HFFc6 (cell line): ENCODE results near the gene KCNJ14. TPM values are rescaled to one million over a fixed set of nuclear protein-coding genes. Genes with fewer than 3 reads are reported as not detected.
"Not testable (repeated sequence)": the region's sequence is repeated elsewhere in the genome, so short reads cannot be mapped to it uniquely, and the experiment has no call there.

Source experiments
- DNase-seq: peaks from one replicate; pipeline ENCODE4 v3.0.0-alpha.2; 2018
- H3K27ac Mint-ChIP-seq: 2 replicates; pipeline ENCODE4 v1.8.0; 2020; ENCODE audit warnings: mild to moderate bottlenecking, mixed read lengths
- H3K27me3 Mint-ChIP-seq: 2 replicates; pipeline ENCODE4 v1.8.0; 2021; ENCODE audit warnings: mild to moderate bottlenecking, moderate library complexity, mixed read lengths; ENCODE audit not compliant: insufficient read depth
- H3K36me3 Mint-ChIP-seq: 2 replicates; pipeline ENCODE4 v1.8.0; 2021; ENCODE audit warnings: low read depth, mixed read lengths
- H3K4me1 Mint-ChIP-seq: 2 replicates; pipeline ENCODE4 v1.8.0; 2020; ENCODE audit warnings: low read depth, mixed read lengths
- H3K4me3 Mint-ChIP-seq: 2 replicates; pipeline ENCODE4 v1.8.0; 2020; ENCODE audit warnings: mild to moderate bottlenecking, moderate library complexity, mixed read lengths
- H3K9me3 Mint-ChIP-seq: 2 replicates; pipeline ENCODE4 v1.8.0; 2020; ENCODE audit warnings: mild to moderate bottlenecking, mixed read lengths
- total RNA-seq, 6 experiments: library from RNA; stranded (reverse); fragmentation: NEBNext Ultra II Directional; extraction: Animal tissue kit (Norgen Biotek cat#: 25700); gene quantifications; 2 replicates in 1 of 6; 3 replicates in 5 of 6; pipeline ENCODE4 v1.2.3, GENCODE V29; 2021
- TF ChIP-seq, protein P1 (sequence below): fragments of 200-600 bp; sonication (generic); IDR thresholded peaks from 2 replicates; pipeline ENCODE4 v1.5.0; 2021; ENCODE audit warnings: antibody characterized with exemption, mild to moderate bottlenecking

Gene KCNJ14
- total RNA-seq, 6 experiments from 2014 or later: 0.33 to 0.90 (median 0.51) TPM

DNA sequence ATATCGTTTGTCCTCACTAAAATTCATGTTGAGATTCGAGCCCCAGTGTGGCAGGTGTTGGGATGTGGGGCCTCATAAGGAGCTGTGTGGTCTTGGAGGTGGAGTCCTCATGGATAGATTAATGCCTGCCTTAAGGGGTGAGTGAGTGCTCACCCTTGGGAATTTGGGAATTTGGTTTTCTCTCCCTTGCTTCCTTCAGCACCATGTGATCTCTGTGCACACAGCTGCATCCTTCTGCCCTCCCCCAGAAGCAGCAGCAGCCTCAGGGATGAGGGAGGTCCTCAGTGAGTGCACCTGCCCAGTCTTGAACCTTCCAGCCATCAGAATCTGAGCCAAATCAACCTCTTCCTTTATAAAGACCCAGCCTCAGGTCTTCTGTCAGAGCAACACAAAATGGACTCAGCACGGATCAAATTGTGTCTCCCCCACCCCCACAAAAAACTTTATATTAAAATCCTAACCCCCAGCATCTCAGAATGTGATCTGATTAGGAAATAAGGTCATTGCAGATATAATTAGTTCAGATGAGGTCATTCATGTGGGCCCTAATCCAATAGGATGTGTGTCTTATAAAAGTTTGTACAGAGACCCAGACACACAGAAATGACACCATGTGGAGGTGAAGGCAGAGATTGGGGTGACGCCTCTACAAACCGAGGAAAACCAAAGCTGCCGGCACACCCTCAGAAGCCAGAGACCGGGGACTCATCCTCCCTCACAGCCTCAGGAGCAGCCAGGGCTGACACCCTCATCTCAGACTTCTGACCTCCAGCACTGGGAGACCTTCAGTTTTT, 26.7 kb downstream of the KCNJ14 start:
- H3K27me3 Mint-ChIP-seq: peaks cover 15% of the 10 kb centered on the region
- H3K36me3 Mint-ChIP-seq: peaks cover 14% of the 10 kb centered on the region
- peak overlapping the region; percentile 36 for H3K4me3 Mint-ChIP-seq
- TF ChIP-seq, protein P1, sequence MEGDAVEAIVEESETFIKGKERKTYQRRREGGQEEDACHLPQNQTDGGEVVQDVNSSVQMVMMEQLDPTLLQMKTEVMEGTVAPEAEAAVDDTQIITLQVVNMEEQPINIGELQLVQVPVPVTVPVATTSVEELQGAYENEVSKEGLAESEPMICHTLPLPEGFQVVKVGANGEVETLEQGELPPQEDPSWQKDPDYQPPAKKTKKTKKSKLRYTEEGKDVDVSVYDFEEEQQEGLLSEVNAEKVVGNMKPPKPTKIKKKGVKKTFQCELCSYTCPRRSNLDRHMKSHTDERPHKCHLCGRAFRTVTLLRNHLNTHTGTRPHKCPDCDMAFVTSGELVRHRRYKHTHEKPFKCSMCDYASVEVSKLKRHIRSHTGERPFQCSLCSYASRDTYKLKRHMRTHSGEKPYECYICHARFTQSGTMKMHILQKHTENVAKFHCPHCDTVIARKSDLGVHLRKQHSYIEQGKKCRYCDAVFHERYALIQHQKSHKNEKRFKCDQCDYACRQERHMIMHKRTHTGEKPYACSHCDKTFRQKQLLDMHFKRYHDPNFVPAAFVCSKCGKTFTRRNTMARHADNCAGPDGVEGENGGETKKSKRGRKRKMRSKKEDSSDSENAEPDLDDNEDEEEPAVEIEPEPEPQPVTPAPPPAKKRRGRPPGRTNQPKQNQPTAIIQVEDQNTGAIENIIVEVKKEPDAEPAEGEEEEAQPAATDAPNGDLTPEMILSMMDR: no peak
- H3K9me3 Mint-ChIP-seq: no peaks in the 10 kb centered on the region
- peaks cover 49% of the 10 kb centered on the region for H3K4me1 Mint-ChIP-seq
- peak; percentile 60 for DNase-seq
- peak overlapping the region; percentile 74 for H3K27ac Mint-ChIP-seq

DNA sequence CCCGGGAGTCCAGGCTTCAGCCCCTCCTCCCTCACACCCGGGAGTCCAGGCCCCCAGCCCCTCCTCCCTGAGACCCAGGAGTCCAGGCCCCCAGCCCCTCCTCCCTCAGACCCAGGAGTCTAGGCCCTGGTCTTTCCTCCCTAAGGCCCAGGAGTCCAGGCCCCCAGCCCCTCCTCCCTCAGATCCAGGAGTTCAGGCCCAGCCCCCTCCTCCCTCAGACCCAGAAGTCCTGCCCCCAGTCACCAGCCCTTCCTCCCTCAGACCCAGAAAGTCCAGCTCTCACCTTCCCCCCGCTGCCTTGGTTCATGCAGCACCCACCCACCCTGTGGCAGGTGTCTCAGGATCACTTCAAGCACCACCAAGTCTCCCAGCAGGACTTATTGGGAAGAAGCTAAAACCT, 27.9 kb downstream of the KCNJ14 start:
- peak overlapping the region; percentile 46; the same call in 1 of the 2 replicates for H3K27ac Mint-ChIP-seq
- peaks cover 14% of the 10 kb centered on the region for H3K36me3 Mint-ChIP-seq
- DNase-seq: no peak
- no peaks in the 10 kb centered on the region for H3K9me3 Mint-ChIP-seq
- peaks cover 15% of the 10 kb centered on the region for H3K27me3 Mint-ChIP-seq
- H3K4me3 Mint-ChIP-seq: no peak overlapping the region
- TF ChIP-seq, protein P1: no peak
- H3K4me1 Mint-ChIP-seq: peaks cover 61% of the 10 kb centered on the region

DNA sequence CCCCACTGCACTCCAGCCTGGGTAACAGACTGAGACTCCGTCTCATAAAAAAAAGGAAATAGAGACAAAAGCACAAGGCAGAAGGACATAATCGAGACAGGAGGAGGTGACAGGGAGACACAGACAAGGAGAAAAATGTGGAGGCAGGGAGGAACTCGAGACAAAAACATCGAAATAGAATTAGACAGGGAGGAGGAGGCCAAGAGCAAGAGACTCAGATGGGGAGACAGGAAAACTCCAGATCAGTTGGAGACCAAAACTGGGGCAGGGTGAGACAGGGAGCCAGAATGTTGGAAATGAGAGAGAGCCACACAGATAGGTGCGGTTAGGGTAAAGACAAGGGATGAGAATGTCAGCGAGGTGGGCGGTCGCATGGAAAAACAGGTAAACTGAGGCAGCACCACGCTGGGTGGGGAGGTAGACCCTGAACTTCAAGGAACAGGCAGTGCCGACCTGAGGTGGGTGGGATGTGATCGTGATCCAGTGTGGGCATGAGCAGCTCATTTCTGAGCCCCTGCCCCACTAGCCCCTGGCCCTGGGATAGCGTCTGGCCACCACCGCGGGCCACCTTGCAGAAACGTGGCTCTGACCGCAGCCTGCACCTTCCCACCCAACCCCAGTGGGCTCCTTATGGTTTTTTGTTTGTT, 29.0 kb downstream of the KCNJ14 start:
- no peak overlapping the region; the same call in 1 of the 2 replicates for H3K4me3 Mint-ChIP-seq
- TF ChIP-seq, protein P1: no peak
- H3K27ac Mint-ChIP-seq: no peak overlapping the region
- DNase-seq: no peak
- H3K36me3 Mint-ChIP-seq: peaks cover 11% of the 10 kb centered on the region
- H3K9me3 Mint-ChIP-seq: no peaks in the 10 kb centered on the region
- H3K27me3 Mint-ChIP-seq: peaks cover 15% of the 10 kb centered on the region
- peaks cover 65% of the 10 kb centered on the region for H3K4me1 Mint-ChIP-seq

DNA sequence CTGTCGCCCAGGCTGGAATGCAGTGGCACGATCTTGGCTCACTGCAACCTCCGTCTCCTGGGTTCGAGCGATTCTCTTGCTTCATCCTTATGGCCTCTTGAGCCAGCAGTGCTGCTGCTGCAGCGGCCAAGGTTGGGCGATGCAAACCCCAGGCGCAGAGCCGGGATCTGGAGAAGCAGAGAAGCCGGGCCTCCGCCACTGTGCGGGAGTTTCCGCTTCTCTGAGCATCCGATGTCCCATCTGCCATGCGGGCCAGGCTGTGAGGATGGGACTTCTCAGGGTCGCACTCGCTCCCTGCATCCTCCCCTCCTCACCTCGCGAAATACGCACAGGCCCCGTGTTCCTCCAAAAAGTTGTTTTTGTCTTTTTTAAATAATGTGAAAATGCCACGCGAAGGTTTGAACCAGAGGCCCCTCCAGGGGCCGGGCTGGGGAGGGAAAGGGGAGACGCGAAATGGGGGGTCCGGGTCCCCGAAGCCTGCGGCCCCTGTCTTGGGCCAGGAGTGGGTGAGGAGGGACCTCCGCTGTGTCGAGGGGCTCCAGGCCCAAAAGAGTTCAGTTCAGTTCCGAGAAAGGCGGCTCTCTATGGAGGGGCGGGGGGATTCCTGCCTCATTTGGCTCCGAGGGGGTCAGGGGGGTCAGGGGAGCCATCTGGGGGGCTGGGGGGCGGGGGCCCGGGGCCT, 29.7 kb downstream of the KCNJ14 start:
- H3K27me3 Mint-ChIP-seq: peaks cover 11% of the 10 kb centered on the region
- no peaks in the 10 kb centered on the region for H3K9me3 Mint-ChIP-seq

DNA sequence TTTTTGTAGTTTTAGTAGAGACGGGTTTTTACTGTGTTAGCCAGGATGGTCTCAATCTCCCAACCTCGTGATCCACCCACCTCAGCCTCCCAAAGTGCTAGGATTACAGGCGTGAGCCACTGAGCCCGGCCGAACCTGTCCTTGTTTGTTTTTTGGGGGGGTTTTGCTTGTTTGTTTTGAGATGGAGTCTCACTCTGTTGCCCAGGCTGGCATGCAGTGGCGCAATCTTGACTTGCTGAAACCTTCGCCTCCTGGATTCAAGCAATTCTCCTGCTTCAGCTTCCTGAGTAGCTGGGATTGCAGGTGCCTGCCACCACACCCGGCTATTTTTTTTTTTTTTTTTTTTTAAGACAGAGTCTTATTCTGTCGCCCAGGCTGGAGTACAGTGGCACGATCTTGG, 31.3 kb downstream of the KCNJ14 start:
- peaks cover 41% of the 10 kb centered on the region for H3K4me1 Mint-ChIP-seq
- not testable (repeated sequence) for H3K27me3 Mint-ChIP-seq, H3K27ac Mint-ChIP-seq, H3K9me3 Mint-ChIP-seq, DNase-seq, H3K4me3 Mint-ChIP-seq, H3K36me3 Mint-ChIP-seq

More for the DNA sequence above, 29.7 kb downstream of the KCNJ14 start:
- no peak overlapping the region for H3K4me3 Mint-ChIP-seq
- peaks cover 58% of the 10 kb centered on the region for H3K4me1 Mint-ChIP-seq
- H3K36me3 Mint-ChIP-seq: peaks cover 5% of the 10 kb centered on the region
- TF ChIP-seq, protein P1: no peak
- no peak for DNase-seq
- H3K27ac Mint-ChIP-seq: no peak overlapping the region
